NCI-H345 treated with DMSO at 0.1 percent for 48 hours (cell line): ENCODE data around the gene DIPK1C.

Source experiments
- DNase-seq: peaks from one replicate; lab custom pipeline; 2025; ENCODE audit not compliant: unreplicated experiment; lab: John Stamatoyannopoulos, UW

Gene DIPK1C

DNA sequence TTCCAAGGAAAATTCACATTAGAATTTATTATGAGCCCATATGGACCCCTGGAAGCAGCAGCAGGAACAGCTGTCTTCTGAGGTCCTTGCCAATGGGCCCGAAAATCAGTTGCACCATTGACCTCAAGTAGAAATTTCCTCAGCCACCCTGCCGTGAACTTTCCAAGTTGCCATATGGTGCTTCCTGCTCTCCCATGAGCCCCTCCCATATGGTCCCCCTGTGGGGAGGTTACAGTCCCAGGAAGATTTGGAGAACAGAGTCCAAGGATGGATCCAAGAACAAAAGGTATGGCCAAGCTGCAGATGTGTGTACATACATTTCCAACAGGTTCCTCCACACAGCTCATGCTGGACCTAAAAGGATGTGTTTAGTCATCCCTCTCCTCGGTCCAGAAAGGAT is 34.6 kb downstream of the DIPK1C start:
- DNase-seq: no peak

DNA sequence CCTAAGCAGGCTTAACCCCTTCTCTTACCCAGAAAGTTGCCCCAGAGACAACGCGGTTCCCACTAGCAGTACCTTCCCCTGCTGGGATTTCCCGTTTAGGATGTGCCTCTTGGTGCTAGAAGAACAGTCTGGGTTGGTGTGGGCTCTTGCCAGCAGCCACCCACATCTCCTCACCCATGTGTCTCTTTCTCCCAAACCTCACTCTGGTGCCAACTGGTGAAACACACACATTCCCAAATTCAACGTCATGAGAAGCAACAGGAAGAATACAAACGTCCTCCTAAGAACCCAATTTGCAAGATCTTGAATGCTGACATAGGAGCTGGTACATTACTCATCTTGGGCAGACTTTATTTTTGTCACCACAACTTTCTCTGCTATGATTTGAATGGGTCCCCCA is 36.2 kb downstream of the DIPK1C start:
- no peak for DNase-seq

DNA sequence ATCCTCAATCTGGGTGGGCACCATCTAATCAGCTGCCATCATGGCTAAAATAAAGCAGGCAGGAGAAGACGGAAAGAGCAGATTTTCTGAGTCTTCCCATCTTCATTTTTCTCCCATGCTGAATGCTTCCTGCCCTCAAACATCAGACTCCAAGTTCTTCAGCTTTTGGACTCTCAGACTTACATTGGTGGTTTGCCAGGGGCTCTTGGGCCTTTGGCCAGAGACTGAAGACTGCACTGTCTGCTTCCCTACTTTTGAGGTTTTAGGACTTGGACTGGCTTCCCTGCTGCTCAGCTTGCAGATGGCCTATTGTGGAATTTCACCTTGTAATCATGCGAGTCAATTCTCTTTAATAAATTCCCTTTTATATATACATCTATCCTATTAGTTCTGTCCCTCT is 36.6 kb downstream of the DIPK1C start:
- no peak for DNase-seq

GRCh38 chr18:74419761-74420160 is 37.3 kb downstream of the DIPK1C start:
- DNase-seq: no peak

DNA sequence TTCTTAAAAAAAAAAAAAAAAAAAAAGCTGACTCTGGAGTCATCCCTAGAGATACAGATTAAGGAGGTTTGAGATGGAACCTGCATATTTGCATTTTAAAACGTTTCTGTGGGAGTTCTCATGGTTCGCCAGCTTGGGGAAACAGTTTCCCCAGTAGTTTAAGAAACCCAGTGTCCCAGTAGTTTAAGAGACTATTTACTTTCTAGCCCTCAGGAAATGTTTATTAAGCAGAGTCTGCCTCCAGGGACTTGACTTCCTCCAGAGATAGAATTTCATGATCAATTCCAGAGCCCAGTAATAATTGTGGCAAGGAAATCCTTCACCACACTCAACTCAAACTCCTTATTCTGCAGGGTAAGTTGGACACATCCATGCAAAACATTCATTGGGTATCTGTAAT is 39.1 kb downstream of the DIPK1C start:
- DNase-seq: no peak

DNA sequence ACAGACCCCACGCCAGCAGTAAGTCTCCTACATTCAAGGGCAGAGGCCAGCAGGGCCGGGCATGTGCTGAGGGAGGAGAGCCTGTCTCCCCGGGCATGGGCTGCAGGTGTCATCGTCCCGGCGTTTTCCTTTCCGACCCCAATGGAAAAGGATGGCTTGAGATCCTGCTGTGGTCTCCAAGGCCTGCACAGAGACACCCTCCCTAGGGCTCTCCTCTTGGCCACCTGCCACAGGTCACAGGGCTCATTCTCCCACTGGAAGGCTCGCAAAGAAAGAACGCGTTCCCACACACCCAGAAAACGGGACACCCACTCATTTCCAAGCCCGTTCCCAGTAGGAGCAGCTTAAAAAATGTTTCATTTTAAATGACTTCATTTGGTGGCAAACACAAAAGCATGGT is 41.0 kb downstream of the DIPK1C start:
- DNase-seq: no peak

GRCh38 chr18:74414953-74415515 is 42.1 kb downstream of the DIPK1C start:
- no peak for DNase-seq

DNA sequence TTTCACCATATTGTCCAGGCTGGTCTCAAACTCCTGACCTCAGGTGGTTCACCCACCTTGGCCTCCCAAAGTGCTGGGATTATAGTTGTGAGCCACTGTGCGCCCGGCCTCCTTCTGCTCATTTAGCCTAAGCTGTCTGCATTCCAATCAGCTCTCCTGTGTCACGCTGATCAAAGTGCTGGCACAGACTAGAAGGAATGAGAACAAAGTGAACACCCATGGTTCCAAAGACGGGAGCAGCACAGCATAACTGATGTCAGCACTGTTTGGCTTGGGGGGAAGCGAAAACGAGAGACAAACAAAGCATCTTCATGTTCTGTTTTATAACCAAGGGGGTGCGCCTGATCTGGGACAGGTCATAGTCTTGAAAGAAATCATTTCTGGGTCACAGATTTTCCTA is 43.3 kb downstream of the DIPK1C start:
- DNase-seq: no peak

DNA sequence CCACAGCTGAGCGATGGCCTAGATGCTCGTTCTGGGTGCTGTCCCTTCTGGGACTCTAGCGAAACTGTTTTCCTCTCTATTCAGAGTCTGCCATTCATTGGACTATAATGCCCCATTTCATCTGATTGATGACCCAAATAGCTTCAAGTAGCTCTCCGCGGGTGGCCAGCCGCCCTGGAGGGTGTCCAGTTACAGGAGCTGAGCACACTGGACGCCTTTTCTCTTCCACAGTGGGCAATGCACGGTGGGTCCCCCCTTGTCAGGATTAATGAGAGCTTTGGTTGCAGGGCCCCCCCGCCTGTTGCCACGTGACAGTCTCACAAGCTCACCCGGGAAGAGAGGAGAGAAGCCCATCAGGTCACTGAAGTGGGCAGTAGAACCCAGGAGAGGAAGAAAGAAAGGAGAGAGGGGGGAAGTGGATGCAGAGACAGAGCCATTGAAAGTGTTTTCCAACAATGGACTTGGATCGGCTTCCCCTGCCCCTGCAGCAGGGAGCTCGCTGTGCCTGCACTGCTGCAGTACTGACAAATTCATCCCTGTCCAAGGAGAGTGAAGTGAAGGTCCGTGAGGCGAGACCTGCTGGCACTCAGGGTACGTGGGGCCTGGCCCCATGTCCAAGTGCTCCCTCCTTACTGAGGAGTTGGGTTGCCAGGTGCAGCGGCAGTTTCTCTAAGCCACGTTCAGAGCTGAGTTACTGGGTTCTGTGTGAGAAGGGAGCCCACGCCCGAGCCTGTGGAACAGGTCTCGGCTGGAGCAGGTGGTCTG is 44.8 kb downstream of the DIPK1C start:
- DNase-seq: peak; percentile 21

- DNase-seq: no peak
These were observed 45.6 kb downstream of the DIPK1C start for GRCh38 chr18:74411475-74411874.

GRCh38 chr18:74410441-74410992 is 46.6 kb downstream of the DIPK1C start:
- no peak for DNase-seq

DNA sequence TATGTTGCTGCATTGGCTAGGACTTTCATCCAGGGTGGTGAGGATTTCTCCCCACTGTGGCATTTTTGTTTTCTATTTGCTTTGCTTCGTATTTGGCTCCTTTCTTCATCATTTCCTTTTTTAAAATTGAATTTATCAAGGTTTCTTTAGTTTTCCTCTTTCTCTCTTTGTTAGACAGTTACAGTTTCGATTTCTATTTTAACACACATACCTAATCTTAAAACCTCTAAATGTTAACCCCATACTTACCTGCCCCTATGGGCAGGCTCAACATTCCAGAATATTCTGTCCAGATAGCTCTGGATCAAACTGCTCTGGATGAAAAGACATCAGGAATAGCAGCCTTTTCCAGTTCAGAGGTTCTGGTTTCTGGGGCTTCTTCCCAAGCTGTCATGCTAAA is 49.2 kb downstream of the DIPK1C start:
- DNase-seq: no peak

DNA sequence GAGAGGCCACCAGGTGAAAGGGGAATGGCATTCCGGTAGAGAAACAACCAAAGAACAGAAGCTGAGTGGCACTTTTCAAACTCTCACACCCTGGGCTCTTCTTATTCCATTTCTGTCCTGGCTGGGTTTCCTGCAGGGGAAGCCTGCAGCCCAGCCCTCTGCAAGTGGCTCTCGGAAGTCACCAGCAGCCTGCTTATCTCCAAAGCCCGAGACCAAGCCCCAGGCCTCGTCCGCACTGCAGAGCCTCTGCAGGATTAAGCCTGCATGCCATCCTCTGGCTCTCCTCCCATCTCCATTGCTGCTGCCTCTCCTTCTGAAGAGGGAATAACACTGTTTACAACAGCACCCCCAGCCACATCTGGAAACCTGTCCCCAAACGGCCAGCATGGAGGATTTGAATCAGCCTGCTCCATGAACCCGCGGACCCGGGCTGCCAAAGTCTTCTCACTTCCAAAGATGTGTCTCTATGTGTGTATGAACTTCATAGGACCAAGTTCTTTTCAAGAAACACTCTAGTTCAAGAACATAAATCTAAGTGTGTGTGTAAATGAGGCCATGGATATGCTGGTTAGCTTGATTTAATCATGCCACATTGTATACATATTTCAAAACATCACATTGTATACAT is 54.2 kb downstream of the DIPK1C start:
- no peak for DNase-seq

DNA sequence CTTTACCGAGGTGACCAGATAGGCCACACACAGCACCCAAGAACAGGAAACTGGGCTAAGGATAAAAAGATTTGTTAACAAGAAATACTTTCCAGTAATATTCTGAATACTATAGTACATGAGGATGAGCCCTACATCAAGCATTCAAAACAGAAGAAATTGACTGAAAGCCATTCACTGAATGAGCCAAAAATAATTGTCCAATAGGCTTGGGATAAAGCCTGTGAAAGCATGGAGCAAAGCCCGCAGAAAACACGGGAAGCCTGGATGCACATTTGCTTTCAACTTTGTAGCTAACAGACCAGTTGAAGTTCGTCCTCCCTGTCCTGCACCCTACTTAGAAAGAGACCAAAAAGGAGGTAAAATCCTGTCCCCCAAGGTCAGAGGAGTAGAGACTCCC is 56.3 kb downstream of the DIPK1C start:
- no peak for DNase-seq

- no peak for DNase-seq
These were observed 57.8 kb downstream of the DIPK1C start for GRCh38 chr18:74399091-74399887.

GRCh38 chr18:74397572-74397971 is 59.5 kb downstream of the DIPK1C start:
- DNase-seq: no peak

- DNase-seq: no peak
These were observed 60.6 kb downstream of the DIPK1C start for GRCh38 chr18:74396171-74397169.

GRCh38 chr18:74395648-74396154 is 61.4 kb downstream of the DIPK1C start:
- no peak for DNase-seq

DNA sequence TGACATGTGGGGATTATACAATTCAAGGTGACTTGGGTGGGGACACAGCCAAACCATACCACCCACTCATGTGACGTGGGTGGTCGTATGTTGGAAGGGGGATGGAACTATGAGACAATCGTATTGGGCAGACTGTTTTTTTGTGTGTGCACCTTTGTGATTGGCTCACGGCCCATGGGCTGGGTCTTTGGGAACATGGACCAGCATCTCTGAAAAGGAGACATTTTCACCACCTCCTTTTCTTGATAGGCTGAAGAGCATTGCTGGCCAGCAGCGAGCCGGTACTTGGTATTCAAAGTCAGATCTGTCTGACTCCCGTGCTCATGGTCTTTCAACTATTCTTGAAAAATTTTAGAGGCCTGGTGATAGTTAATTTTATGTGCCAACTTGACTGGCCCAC is 62.1 kb downstream of the DIPK1C start:
- DNase-seq: no peak

GRCh38 chr18:74392323-74392722 is 64.8 kb downstream of the DIPK1C start:
- no peak for DNase-seq
